Activated T-helper 17 cell treated with anti-CD3 and anti-CD28 coated beads, Interleukin-2, amount 50 U/mL, for 72 hours (primary cell): ENCODE measurements around the gene SIRPA. TPM values are rescaled to one million over a fixed set of nuclear protein-coding genes. Genes with fewer than 3 reads are reported as not detected.
"Not testable (repeated sequence)": the region's sequence is repeated elsewhere in the genome, so short reads cannot be mapped to it uniquely, and the experiment has no call there.

Experiments
- ATAC-seq: fragments of 150-1000 bp; cut with Tn5 transposase; replicated peaks from 2 replicates; pipeline ENCODE4 v1.10.0; 2021; ENCODE audit warnings: mild to moderate bottlenecking, moderate library complexity
- H3K27ac Mint-ChIP-seq: one replicate; pipeline ENCODE4 v1.8.0; 2022; ENCODE audit warnings: mixed read lengths
- H3K27me3 Mint-ChIP-seq: one replicate; pipeline ENCODE4 v1.8.0; 2022; ENCODE audit warnings: mixed read lengths
- H3K36me3 Mint-ChIP-seq: one replicate; pipeline ENCODE4 v1.8.0; 2022; ENCODE audit warnings: low read depth, mild to moderate bottlenecking, mixed read lengths
- H3K4me1 Mint-ChIP-seq: one replicate; pipeline ENCODE4 v1.8.0; 2022; ENCODE audit warnings: mixed read lengths
- H3K4me3 Mint-ChIP-seq: one replicate; pipeline ENCODE4 v1.8.0; 2022; ENCODE audit warnings: mild to moderate bottlenecking, mixed read lengths
- H3K9me3 Mint-ChIP-seq: one replicate; pipeline ENCODE4 v1.8.0; 2022; ENCODE audit warnings: mixed read lengths
- total RNA-seq, 2 donors: library from RNA; stranded (reverse); gene quantifications; one replicate each; pipeline ENCODE4 v1.2.3, GENCODE V29; 2022

Gene SIRPA
- total RNA-seq, 2 donors from 2014 or later, result 0.05 TPM; not detected in 1

DNA sequence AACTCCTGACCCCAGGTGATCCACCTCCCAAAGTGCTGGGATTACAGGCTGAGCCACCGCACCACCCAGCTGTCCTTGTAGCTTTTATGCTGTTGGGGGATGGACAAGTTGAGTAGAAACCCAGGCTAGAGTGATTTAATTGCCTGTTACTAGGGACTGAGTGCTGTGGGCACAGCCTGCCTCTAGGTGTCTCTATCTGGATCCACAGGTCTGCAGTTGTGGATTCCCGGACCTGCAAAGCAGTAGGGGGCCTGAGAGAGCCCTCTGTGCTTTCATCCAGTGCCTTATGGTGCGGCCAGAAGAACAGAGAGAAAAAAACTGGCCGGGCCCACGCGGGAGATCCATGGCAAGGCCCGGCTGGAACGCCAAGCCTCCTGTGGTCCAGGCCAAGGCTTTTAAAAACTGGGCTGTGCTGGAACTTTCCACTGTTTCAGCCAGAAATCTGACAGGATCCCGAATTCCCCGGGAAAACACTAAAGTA is 5.2 kb downstream of the SIRPA start:
- H3K36me3 Mint-ChIP-seq, result no peaks in the 10 kb centered on the region
- no peaks in the 10 kb centered on the region for H3K4me1 Mint-ChIP-seq
- H3K27me3 Mint-ChIP-seq, result peaks cover 50% of the 10 kb centered on the region
- H3K4me3 Mint-ChIP-seq, result no peak overlapping the region
- H3K9me3 Mint-ChIP-seq, result no peaks in the 10 kb centered on the region
- no peak overlapping the region for H3K27ac Mint-ChIP-seq
- no peak for ATAC-seq

DNA sequence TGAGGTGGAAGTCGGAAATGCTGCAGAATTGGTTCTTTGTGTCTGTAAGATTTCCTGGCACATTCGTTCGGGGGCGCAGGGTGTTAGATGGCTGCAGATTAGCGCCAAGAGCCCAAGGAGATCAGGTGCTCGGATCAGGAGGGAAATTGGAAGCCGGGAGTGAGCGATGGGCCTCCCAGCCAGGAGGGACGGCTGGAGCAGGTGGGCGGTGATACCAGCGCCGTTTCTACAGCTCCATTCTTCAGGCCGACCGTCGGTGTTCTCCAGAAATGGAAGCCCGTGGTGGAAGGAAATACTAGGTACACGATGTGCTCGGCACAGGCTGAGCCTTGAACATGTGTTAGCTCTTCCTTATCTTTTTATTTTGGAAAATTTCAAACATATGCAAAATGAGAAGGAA is 6.5 kb downstream of the SIRPA start:
- Mint-ChIP-seq H3K9me3 (no peaks in the 10 kb centered on the region), H3K27ac (no peak overlapping the region), H3K4me1 (no peaks in the 10 kb centered on the region), H3K4me3 (no peak overlapping the region), H3K36me3 (no peaks in the 10 kb centered on the region), H3K27me3 (peaks cover 38% of the 10 kb centered on the region)
- ATAC-seq, result no peak

DNA sequence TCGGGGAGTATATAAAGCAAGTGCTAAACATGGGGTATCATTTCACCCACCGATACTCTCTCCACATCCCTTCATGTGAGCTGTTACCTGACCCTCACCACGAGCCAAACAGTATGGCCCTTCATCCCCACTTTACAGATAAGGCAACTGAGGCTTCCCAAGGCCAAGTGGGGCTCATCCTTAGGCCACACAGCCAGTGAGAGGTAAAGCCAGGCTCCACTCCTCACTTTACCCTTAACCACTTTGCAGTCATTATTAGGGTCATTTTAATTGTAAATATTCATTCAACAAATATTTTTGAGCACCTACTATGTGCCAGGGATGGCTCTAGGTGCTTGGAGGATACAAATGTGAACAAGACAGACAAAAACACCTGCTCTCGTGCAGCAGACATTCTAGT is 7.0 kb downstream of the SIRPA start:
- H3K27ac Mint-ChIP-seq, result no peak overlapping the region
- H3K4me1 Mint-ChIP-seq, result no peaks in the 10 kb centered on the region
- H3K4me3 Mint-ChIP-seq, result no peak overlapping the region
- ATAC-seq, result no peak
- H3K36me3 Mint-ChIP-seq, result no peaks in the 10 kb centered on the region
- H3K27me3 Mint-ChIP-seq, result peaks cover 33% of the 10 kb centered on the region
- no peaks in the 10 kb centered on the region for H3K9me3 Mint-ChIP-seq

DNA sequence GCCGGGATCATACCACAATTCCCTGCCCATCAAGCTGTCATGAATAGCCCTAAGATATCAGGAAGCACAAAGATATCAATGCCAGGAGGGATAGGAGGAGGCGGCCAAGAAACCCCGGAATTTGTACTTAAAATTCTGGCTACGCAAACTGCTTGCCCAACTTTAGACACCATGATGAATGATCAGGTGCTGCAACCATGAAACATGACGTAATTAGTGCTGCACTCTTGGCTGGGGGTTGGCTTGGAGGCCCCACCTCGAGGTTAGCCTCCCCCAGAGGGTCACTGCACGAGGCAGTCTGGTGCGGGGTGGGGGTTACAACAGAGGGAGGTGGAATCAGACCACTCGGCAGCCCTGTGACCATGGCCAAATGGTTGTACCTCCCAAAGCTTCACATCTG is 8.9 kb downstream of the SIRPA start:
- ATAC-seq, result no peak
- Mint-ChIP-seq H3K36me3 (no peaks in the 10 kb centered on the region), H3K27me3 (peaks cover 32% of the 10 kb centered on the region), H3K4me3 (no peak overlapping the region), H3K27ac (no peak overlapping the region), H3K4me1 (no peaks in the 10 kb centered on the region), H3K9me3 (no peaks in the 10 kb centered on the region)

DNA sequence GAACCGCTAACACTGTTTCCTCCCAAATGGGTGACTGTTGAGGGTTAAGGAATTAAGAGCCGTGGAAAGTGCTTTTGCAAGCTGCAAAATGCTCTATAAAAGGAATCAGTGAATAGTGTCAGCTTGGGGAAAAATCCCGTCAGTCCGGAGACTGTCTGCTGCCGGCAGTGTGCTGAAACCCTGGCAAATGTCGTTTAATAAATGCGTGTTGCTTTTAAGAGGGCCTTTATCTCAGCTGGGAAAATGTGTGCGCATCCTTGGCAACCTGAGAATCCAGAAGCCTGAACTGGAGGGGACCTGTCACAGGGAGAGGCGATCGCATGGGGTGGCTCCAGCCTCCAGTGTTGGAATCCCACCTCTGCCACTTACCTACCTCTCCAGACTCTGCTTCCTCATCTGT is 9.8 kb downstream of the SIRPA start:
- H3K27ac Mint-ChIP-seq, result no peak overlapping the region
- no peak for ATAC-seq
- no peaks in the 10 kb centered on the region for H3K36me3 Mint-ChIP-seq
- H3K27me3 Mint-ChIP-seq, result peaks cover 27% of the 10 kb centered on the region
- no peak overlapping the region for H3K4me3 Mint-ChIP-seq
- H3K9me3 Mint-ChIP-seq, result no peaks in the 10 kb centered on the region
- no peaks in the 10 kb centered on the region for H3K4me1 Mint-ChIP-seq

DNA sequence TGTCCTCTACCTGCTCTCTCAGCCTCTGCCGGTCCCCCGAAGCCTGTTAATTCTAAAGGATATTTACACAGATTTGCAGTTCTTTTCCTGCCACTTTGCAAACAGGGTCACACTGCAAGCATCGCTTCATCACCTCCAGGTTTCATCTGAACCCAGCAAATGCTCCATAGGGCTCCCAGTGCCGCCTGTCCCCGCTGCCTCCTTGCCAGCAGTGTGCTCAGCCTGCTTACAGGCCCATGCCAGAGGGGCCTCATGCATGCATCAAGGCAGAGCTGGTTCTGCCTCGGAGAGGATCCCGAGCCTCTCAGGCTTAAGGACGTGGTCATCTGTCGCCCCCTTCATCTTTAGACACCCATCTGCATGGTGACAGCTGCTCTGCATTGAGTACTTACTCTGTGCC is 10.5 kb downstream of the SIRPA start:
- Mint-ChIP-seq H3K4me3 (no peak overlapping the region), H3K27ac (no peak overlapping the region), H3K9me3 (no peaks in the 10 kb centered on the region), H3K27me3 (peaks cover 27% of the 10 kb centered on the region), H3K36me3 (no peaks in the 10 kb centered on the region), H3K4me1 (no peaks in the 10 kb centered on the region)
- no peak for ATAC-seq

DNA sequence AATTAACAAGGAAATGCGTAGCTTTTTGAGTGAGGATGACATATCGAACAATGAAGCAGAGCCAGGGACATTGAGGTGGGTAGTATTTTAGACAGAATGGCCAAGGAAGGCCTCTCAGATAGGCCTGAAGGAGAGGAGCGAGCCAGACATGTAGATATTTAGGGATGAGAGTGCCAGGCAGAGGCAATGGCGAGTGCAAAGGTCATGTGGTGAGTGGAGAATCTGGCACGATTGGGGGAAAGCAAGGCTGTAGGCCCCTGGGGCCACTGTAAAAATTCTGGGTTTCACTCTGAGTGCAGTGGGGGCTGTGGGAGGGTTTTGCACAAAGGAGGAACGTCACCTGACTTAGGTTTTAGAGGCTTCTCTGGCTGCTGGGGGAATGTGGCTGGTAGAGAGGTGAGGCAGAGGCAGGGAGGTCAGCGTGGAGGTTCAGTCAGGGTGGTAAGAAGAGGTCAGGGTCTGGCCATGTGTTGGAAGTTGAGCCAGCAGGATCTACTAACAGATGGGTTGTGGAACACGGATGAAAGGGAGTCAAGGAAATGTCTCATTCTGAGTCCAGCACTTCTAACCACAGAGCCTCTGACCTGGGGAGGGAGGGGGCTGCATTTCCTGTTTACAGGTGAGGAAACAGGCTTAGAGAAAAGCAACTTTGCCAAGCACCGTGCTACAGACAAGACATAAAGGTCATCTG is 11.3 kb downstream of the SIRPA start:
- Mint-ChIP-seq H3K4me1 (no peaks in the 10 kb centered on the region), H3K9me3 (no peaks in the 10 kb centered on the region), H3K36me3 (no peaks in the 10 kb centered on the region), H3K4me3 (no peak overlapping the region), H3K27me3 (peaks cover 24% of the 10 kb centered on the region), H3K27ac (no peak overlapping the region)
- no peak for ATAC-seq

DNA sequence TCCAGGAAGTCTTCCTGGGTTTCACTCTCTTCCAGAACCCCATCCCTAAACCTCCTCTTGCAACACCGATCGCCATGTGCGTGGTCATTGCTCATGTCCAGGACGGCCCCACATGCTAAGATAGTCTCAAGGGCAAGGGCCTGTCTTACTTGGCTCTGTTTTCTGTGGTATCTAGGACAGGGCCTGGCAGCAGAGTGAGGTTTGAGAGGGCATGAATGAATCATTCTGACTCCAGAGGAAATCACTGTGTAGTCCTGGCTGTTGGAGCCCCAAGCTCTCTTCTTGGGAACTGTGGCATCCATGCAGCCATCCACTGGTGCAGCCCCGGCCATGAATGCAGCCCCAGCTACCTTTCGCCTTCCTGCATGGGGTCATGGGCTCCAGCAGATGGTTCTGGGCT is 12.4 kb downstream of the SIRPA start:
- no peaks in the 10 kb centered on the region for H3K4me1 Mint-ChIP-seq
- no peak overlapping the region for H3K27ac Mint-ChIP-seq
- ATAC-seq, result no peak
- H3K4me3 Mint-ChIP-seq, result no peak overlapping the region
- H3K27me3 Mint-ChIP-seq, result peaks cover 15% of the 10 kb centered on the region
- H3K36me3 Mint-ChIP-seq, result no peaks in the 10 kb centered on the region
- H3K9me3 Mint-ChIP-seq, result no peaks in the 10 kb centered on the region

DNA sequence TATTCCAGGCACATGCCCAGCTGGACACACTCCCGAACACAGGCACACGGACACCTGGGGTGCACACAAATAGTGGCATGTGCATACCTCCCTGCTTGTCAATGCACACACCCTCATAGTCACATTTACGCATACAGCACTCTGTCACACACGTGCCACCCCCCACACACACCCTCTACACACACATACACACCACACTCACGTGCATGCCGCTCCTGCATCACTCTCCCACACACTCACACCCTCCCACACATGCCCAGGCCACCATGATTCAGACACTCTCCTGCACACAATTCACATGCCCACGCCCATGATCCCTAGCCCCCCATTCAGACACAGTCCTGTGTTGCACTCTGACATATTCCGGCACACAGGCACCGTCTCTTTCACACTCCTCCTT is 13.0 kb downstream of the SIRPA start:
- H3K4me1 Mint-ChIP-seq, result no peaks in the 10 kb centered on the region
- H3K4me3 Mint-ChIP-seq, result no peak overlapping the region
- no peaks in the 10 kb centered on the region for H3K9me3 Mint-ChIP-seq
- H3K27me3 Mint-ChIP-seq, result peaks cover 15% of the 10 kb centered on the region
- no peak for ATAC-seq
- no peak overlapping the region for H3K27ac Mint-ChIP-seq
- H3K36me3 Mint-ChIP-seq, result no peaks in the 10 kb centered on the region

DNA sequence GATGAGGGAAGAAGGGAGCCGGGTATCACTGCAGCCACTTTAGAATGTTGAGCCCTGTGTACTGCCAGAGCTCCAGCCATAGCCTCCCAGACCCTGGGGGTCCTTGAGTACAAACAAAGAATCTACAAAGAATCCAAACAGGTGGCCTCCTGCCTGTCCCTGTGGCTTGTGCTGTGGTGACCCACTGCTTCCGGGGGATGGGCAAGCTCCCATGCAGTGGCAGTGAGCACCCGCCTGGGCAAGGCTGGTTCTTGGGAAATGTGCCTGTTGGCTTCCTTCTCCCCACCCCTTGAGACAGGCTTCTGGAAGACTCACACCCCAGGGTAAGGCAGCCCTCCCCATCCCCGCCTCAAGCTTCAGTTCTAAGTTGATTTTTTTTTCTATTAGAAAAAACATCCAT is 13.9 kb downstream of the SIRPA start:
- H3K4me1 Mint-ChIP-seq, result no peaks in the 10 kb centered on the region
- no peak for ATAC-seq
- no peak overlapping the region for H3K27ac Mint-ChIP-seq
- H3K36me3 Mint-ChIP-seq, result no peaks in the 10 kb centered on the region
- no peaks in the 10 kb centered on the region for H3K9me3 Mint-ChIP-seq
- no peak overlapping the region for H3K4me3 Mint-ChIP-seq
- H3K27me3 Mint-ChIP-seq, result peaks cover 8% of the 10 kb centered on the region

DNA sequence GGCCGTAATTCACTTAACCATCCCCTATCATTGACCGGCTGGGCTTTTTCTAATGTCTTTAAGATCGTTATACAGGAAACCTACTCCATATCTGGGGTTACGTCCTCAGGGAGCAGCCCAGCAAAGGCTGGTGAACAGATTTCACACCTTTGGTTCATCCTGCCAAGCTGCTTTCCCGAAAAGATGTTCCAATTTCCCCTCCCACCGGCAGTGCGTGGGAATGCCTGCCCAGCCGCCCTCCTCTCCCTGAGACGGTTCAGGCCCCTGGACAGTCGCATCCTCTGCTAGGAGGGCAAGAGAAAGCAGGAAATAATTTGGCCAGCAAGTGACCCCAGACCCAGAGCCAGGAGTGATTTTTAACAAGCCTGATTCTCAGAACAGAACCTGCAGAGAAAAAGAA is 16.3 kb downstream of the SIRPA start:
- no peaks in the 10 kb centered on the region for H3K4me1 Mint-ChIP-seq
- ATAC-seq, result no peak
- H3K36me3 Mint-ChIP-seq, result no peaks in the 10 kb centered on the region
- H3K27ac Mint-ChIP-seq, result no peak overlapping the region
- H3K4me3 Mint-ChIP-seq, result no peak overlapping the region
- no peaks in the 10 kb centered on the region for H3K9me3 Mint-ChIP-seq
- H3K27me3 Mint-ChIP-seq, result peaks cover 8% of the 10 kb centered on the region

DNA sequence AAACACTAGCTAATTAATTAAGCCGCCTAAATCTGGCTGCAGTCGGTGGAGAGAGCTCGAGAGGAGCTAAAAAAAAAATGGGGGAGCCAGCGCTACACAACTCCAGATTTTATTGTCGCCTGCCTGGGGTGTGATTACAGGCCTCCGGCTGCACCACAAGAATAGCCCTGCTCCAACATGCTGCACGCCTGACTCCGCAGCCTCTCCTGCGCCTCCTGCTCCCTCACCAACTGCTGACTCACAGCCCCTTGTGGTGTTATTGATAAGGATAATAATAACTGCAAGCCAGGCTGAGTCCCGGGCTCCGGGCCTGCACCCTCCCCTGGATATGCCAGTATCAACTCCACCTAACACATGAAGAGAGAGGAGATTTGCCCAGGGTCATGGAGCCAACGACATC is 16.8 kb downstream of the SIRPA start:
- H3K27me3 Mint-ChIP-seq, result peaks cover 8% of the 10 kb centered on the region
- H3K4me1 Mint-ChIP-seq, result no peaks in the 10 kb centered on the region
- H3K36me3 Mint-ChIP-seq, result no peaks in the 10 kb centered on the region
- no peak overlapping the region for H3K27ac Mint-ChIP-seq
- H3K9me3 Mint-ChIP-seq, result no peaks in the 10 kb centered on the region
- no peak for ATAC-seq
- H3K4me3 Mint-ChIP-seq, result no peak overlapping the region

DNA sequence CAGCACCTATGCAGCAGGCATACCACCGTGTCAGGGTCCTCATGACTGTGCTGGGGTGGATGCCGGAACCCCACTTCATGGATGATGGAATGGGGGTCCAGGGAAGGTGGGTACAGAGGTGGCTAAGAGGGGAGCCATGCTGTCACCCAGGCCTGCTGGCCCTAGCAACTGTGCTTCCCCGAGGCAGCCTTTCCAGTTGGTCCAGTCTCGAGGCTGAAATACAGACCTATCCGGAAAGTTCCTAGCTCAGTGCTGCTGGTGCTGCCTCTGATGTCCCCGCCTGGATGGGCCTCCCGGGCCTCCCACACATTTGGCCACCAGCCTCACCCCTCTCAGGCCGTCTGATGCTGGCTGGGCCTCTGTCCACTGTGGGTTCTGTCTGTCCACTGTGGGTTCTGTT is 17.4 kb downstream of the SIRPA start:
- no peak for ATAC-seq
- Mint-ChIP-seq H3K36me3 (no peaks in the 10 kb centered on the region), H3K4me1 (no peaks in the 10 kb centered on the region), H3K9me3 (no peaks in the 10 kb centered on the region), H3K27me3 (peaks cover 8% of the 10 kb centered on the region), H3K27ac (no peak overlapping the region), H3K4me3 (no peak overlapping the region)

DNA sequence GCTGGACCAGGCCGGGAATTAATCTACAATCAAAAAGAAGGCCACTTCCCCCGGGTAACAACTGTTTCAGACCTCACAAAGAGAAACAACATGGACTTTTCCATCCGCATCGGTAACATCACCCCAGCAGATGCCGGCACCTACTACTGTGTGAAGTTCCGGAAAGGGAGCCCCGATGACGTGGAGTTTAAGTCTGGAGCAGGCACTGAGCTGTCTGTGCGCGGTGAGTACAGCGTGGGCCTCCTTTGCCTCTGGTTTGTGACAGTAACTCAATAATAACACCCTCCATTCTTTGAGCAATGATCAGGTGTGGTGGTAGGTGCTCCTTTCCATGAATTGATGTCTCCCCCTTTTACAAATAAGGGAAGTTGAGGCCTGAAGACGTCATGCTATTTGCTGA is 20.0 kb downstream of the SIRPA start:
- not testable (repeated sequence) for H3K27ac Mint-ChIP-seq, ATAC-seq, H3K36me3 Mint-ChIP-seq, H3K9me3 Mint-ChIP-seq, H3K4me3 Mint-ChIP-seq, H3K27me3 Mint-ChIP-seq, H3K4me1 Mint-ChIP-seq

DNA sequence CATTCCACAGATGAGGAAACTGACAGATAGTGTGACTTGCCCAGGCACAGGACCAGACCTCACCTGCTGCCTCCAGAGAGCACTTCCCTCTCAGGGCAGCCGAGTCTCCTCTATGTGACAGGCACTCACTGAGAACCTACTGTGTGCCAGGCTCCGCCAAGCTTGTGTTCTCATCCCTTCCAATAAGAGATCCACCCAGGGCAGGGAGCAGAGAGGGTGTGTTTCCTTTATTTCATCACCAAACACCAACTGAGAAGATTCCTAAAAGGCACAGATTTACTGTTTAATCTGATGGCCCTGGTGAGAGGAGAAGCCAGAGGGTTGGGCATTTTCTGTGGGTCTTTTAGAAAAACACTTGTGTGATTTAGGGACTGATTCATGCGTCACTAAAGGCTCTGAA is 20.5 kb downstream of the SIRPA start:
- no peak overlapping the region for H3K27ac Mint-ChIP-seq
- H3K27me3 Mint-ChIP-seq, result no peaks in the 10 kb centered on the region
- H3K4me1 Mint-ChIP-seq, result no peaks in the 10 kb centered on the region
- H3K9me3 Mint-ChIP-seq, result no peaks in the 10 kb centered on the region
- H3K36me3 Mint-ChIP-seq, result no peaks in the 10 kb centered on the region
- ATAC-seq, result no peak
- H3K4me3 Mint-ChIP-seq, result no peak overlapping the region

DNA sequence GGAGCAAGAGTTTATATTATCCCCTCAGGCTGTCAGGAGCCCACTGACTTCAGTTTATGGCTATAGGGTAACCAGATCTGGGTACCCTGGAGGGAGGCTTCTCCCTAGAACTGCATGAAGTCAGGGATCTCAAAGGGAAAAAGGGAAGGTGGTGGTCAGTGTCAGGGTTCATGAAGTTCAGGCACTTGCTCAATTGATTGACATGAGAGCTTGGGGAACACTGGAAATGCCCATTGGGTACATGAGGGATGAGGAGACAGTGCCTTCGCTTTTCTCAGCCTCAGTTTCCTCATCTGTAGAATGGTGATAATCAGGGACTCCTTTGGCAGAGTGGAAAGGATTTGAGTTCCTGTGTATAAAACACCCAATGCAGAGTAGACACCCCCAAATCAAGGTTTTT is 22.6 kb downstream of the SIRPA start:
- no peaks in the 10 kb centered on the region for H3K4me1 Mint-ChIP-seq

More for the DNA sequence above, 22.6 kb downstream of the SIRPA start:
- Mint-ChIP-seq H3K9me3 (no peaks in the 10 kb centered on the region), H3K4me3 (no peak overlapping the region), H3K27me3 (no peaks in the 10 kb centered on the region), H3K27ac (no peak overlapping the region), H3K36me3 (no peaks in the 10 kb centered on the region)
- no peak for ATAC-seq
